CMK (cell line): ENCODE results near the gene MED13L.
"Not testable (repeated sequence)": the region's sequence is repeated elsewhere in the genome, so short reads cannot be mapped to it uniquely, and the experiment has no call there.

ENCODE experiments used
- DNase-seq: peaks from one replicate; pipeline ENCODE4 v3.0.0-alpha.2; 2010; ENCODE audit warnings: low read depth

Gene MED13L

GRCh38 chr12:116303929-116304328, 26.4 kb upstream of the MED13L start:
- no peak for DNase-seq

- DNase-seq: no peak
These were observed 25.6 kb upstream of the MED13L start for GRCh38 chr12:116303066-116303465.

GRCh38 chr12:116302166-116303058, 24.9 kb upstream of the MED13L start:
- no peak for DNase-seq

GRCh38 chr12:116301621-116302020, 24.1 kb upstream of the MED13L start:
- DNase-seq: no peak

- DNase-seq: no peak
These were observed 22.3 kb upstream of the MED13L start for GRCh38 chr12:116299665-116300328.

GRCh38 chr12:116299064-116299463, 21.6 kb upstream of the MED13L start:
- no peak for DNase-seq

GRCh38 chr12:116298578-116298977, 21.1 kb upstream of the MED13L start:
- no peak for DNase-seq

GRCh38 chr12:116297224-116297834, 19.8 kb upstream of the MED13L start:
- no peak for DNase-seq

- no peak for DNase-seq
These were observed 18.1 kb upstream of the MED13L start for GRCh38 chr12:116295327-116296263.

- no peak for DNase-seq
These were observed 17.1 kb upstream of the MED13L start for GRCh38 chr12:116294454-116295165.

- DNase-seq: no peak
These were observed 16.4 kb upstream of the MED13L start for GRCh38 chr12:116293687-116294453.

- no peak for DNase-seq
These were observed 13.7 kb upstream of the MED13L start for GRCh38 chr12:116291218-116291617.

GRCh38 chr12:116288735-116289134, 11.2 kb upstream of the MED13L start:
- no peak for DNase-seq

- DNase-seq: no peak
These were observed 10.4 kb upstream of the MED13L start for GRCh38 chr12:116287842-116288301.

GRCh38 chr12:116284396-116284795, 6.9 kb upstream of the MED13L start:
- DNase-seq: no peak

GRCh38 chr12:116283881-116284280, 6.4 kb upstream of the MED13L start:
- not testable (repeated sequence) for DNase-seq

- DNase-seq: no peak
These were observed 5.1 kb upstream of the MED13L start for GRCh38 chr12:116282371-116283286.

GRCh38 chr12:116280595-116281290, 3.2 kb upstream of the MED13L start:
- DNase-seq: no peak

GRCh38 chr12:116278667-116279066, 1.2 kb upstream of the MED13L start:
- DNase-seq: no peak
